Caco-2 (cell line): Measurements from ENCODE around the gene NHSL2. TPM values are rescaled to one million over a fixed set of nuclear protein-coding genes. Genes with fewer than 3 reads are reported as not detected.
"Not testable (repeated sequence)": the region's sequence is repeated elsewhere in the genome, so short reads cannot be mapped to it uniquely, and the experiment has no call there.

Experiments
- BruUV-seq: library from RNA; stranded (reverse); fragments of 400-500 nt; replicated peaks from 2 replicates; lab custom pipeline; 2021; lab: Mats Ljungman, UMichigan
- CTCF ChIA-PET: fragments of 300-600 bp; sonication (Branson Sonifier 250); formaldehyde crosslinking; loops from one replicate; lab custom pipeline; 2022; ENCODE audit warnings: antibody characterized with exemption; lab: Charles Lee
- POLR2A ChIA-PET: fragments of 300-600 bp; sonication (Branson Sonifier 250); formaldehyde crosslinking; loops from one replicate; lab custom pipeline; 2022; ENCODE audit warnings: antibody characterized with exemption; lab: Charles Lee
- DNase-seq, 2 experiments: peaks; one replicate each; pipeline versions ENCODE4 v3.0.0 to v3.0.0-alpha.2; 2020 to 2022
- H3K27me3 ChIP-seq: replicated peaks from 2 replicates; pipeline ENCODE4 v1.6.0; 2011; ENCODE audit warnings: low read length; ENCODE audit not compliant: control insufficient read depth, insufficient read depth
- H3K36me3 ChIP-seq: 2 replicates; pipeline ENCODE4 v1.5.1; 2011; ENCODE audit warnings: low read length; ENCODE audit not compliant: control insufficient read depth, insufficient read depth
- H3K4me1 ChIP-seq: fragments of 250-450 bp; sonication (Bioruptor Pico); 2 replicates; pipeline ENCODE4 v1.5.1; 2020; ENCODE audit warnings: mild to moderate bottlenecking
- H3K4me3 ChIP-seq: 2 replicates; pipeline ENCODE4 v1.5.1; 2011; ENCODE audit warnings: low read depth, mild to moderate bottlenecking, control low read depth, low read length
- H3K9me3 ChIP-seq: fragments of 250-450 bp; sonication (Bioruptor Pico); 2 replicates; pipeline ENCODE4 v1.5.1; 2020; ENCODE audit warnings: mild to moderate bottlenecking, moderate library complexity
- H3K27ac Mint-ChIP-seq: one replicate; pipeline ENCODE4 v1.8.0; 2022; ENCODE audit warnings: mixed read lengths; ENCODE audit not compliant: unreplicated experiment
- H3K27me3 Mint-ChIP-seq: one replicate; pipeline ENCODE4 v1.8.0; 2022; ENCODE audit warnings: mixed read lengths; ENCODE audit not compliant: insufficient read depth, unreplicated experiment
- H3K36me3 Mint-ChIP-seq: one replicate; pipeline ENCODE4 v1.8.0; 2022; ENCODE audit warnings: mild to moderate bottlenecking, mixed read lengths; ENCODE audit not compliant: insufficient read depth, unreplicated experiment
- H3K4me1 Mint-ChIP-seq: one replicate; pipeline ENCODE4 v1.8.0; 2022; ENCODE audit warnings: low read depth, mixed read lengths; ENCODE audit not compliant: unreplicated experiment
- H3K4me3 Mint-ChIP-seq: one replicate; pipeline ENCODE4 v1.8.0; 2022; ENCODE audit warnings: mild to moderate bottlenecking, moderate library complexity, mixed read lengths; ENCODE audit not compliant: unreplicated experiment
- H3K9me3 Mint-ChIP-seq: one replicate; pipeline ENCODE4 v1.8.0; 2022; ENCODE audit warnings: mixed read lengths; ENCODE audit not compliant: unreplicated experiment
- CTCF ChIP-seq, 2 experiments: fragments of 200-600 bp in 1 of 2; IDR thresholded peaks; 1 replicate in 1 of 2; 2 replicates in 1 of 2; pipeline versions ENCODE4 v1.5.1 to v1.8.0; 2011 to 2022; ENCODE audit warnings: antibody characterized with exemption in 1 of 2, control low read depth in 1 of 2, inconsistent platforms in 1 of 2, low read depth in 1 of 2, low read length in 1 of 2, mild to moderate bottlenecking in 1 of 2, moderate library complexity in 1 of 2; ENCODE audit not compliant: insufficient read depth in 1 of 2, severe bottlenecking in 1 of 2, unreplicated experiment in 1 of 2
- intact Hi-C: fragments of 100-400 bp; cut with micrococcal nuclease; formaldehyde crosslinking; loops from one replicate; pipeline ENCODE4 v1.10.0; 2022; ENCODE audit not compliant: unreplicated experiment
- total RNA-seq: library from RNA; stranded (reverse); gene quantifications from 2 replicates; pipeline ENCODE4 v1.2.3, GENCODE V29; 2022

The NHSL2 gene
- total RNA-seq, 1 experiment from 2014 or later, result 0.18 TPM

- DNase-seq, result no peak
- H3K4me3 ChIP-seq, result no peak overlapping the region
- intact Hi-C loops, result loop anchor here (10.0 kb wide), 1 partner anchor 131 kb away; no protein-coding TSS in a partner anchor
- H3K27me3 ChIP-seq, result no peaks in the 10 kb centered on the region
- CTCF ChIA-PET, result no interaction called here
- no TSS peak for BruUV-seq
- POLR2A ChIA-PET, result no interaction called here
- H3K27me3 Mint-ChIP-seq, result peaks cover 4% of the 10 kb centered on the region
- H3K36me3 ChIP-seq, result no peaks in the 10 kb centered on the region
- no peaks in the 10 kb centered on the region for H3K9me3 ChIP-seq
- H3K27ac Mint-ChIP-seq, result no peak overlapping the region
- no peaks in the 10 kb centered on the region for H3K4me1 Mint-ChIP-seq
- no peaks in the 10 kb centered on the region for H3K4me1 ChIP-seq
- no peak overlapping the region for H3K4me3 Mint-ChIP-seq
- peaks cover 9% of the 10 kb centered on the region for H3K9me3 Mint-ChIP-seq
- TF ChIP-seq CTCF (IDR thresholded peaks at IDR 0.05; ENCODE audit: insufficient read depth in 1 of 2, low read depth in 1 of 2, low read length in 1 of 2, severe bottlenecking in 1 of 2, unreplicated experiment in 1 of 2), result no peak
- H3K36me3 Mint-ChIP-seq, result no peaks in the 10 kb centered on the region
Observed at GRCh38 chrX:71873459-71873833, 37.2 kb upstream of the NHSL2 start.

- H3K4me1 Mint-ChIP-seq, H3K4me3 ChIP-seq, H3K4me3 Mint-ChIP-seq, H3K9me3 Mint-ChIP-seq, BruUV-seq, CTCF ChIA-PET, H3K36me3 Mint-ChIP-seq, H3K9me3 ChIP-seq, H3K36me3 ChIP-seq, H3K4me1 ChIP-seq, H3K27me3 Mint-ChIP-seq, DNase-seq, H3K27me3 ChIP-seq, H3K27ac Mint-ChIP-seq, POLR2A ChIA-PET: not testable (repeated sequence)
- intact Hi-C loops, result loop anchor here (10.0 kb wide), 1 partner anchor 128 kb away; no protein-coding TSS in a partner anchor
Observed at GRCh38 chrX:71876841-71877240, 33.8 kb upstream of the NHSL2 start.

GRCh38 chrX:71885099-71885498 lies 25.5 kb upstream of the NHSL2 start:
- no peaks in the 10 kb centered on the region for H3K36me3 Mint-ChIP-seq
- BruUV-seq, result no TSS peak
- H3K36me3 ChIP-seq, result no peaks in the 10 kb centered on the region
- no peak overlapping the region for H3K4me3 ChIP-seq
- H3K4me1 Mint-ChIP-seq, result no peaks in the 10 kb centered on the region
- H3K9me3 Mint-ChIP-seq, result peaks cover 5% of the 10 kb centered on the region
- intact Hi-C loops, result no loop called here
- no peak for TF ChIP-seq CTCF (IDR thresholded peaks at IDR 0.05; ENCODE audit: insufficient read depth in 1 of 2, low read depth in 1 of 2, low read length in 1 of 2, severe bottlenecking in 1 of 2, unreplicated experiment in 1 of 2)
- H3K27me3 Mint-ChIP-seq, result no peaks in the 10 kb centered on the region
- H3K4me1 ChIP-seq, result no peaks in the 10 kb centered on the region
- no peak for DNase-seq
- no peak overlapping the region for H3K4me3 Mint-ChIP-seq
- no peaks in the 10 kb centered on the region for H3K9me3 ChIP-seq
- ChIA-PET POLR2A (no interaction called here), CTCF (no interaction called here)
- H3K27me3 ChIP-seq, result no peaks in the 10 kb centered on the region
- no peak overlapping the region for H3K27ac Mint-ChIP-seq

GRCh38 chrX:71895607-71896006 lies 15.0 kb upstream of the NHSL2 start:
- no peak for DNase-seq
- Histone ChIP-seq H3K4me1 (no peaks in the 10 kb centered on the region), H3K4me3 (no peak overlapping the region), H3K36me3 (no peaks in the 10 kb centered on the region), H3K27me3 (no peaks in the 10 kb centered on the region), H3K9me3 (no peaks in the 10 kb centered on the region)
- H3K27ac Mint-ChIP-seq, result no peak overlapping the region
- H3K36me3 Mint-ChIP-seq, result no peaks in the 10 kb centered on the region
- no TSS peak for BruUV-seq
- TF ChIP-seq CTCF (IDR thresholded peaks at IDR 0.05; ENCODE audit: insufficient read depth in 1 of 2, low read depth in 1 of 2, low read length in 1 of 2, severe bottlenecking in 1 of 2, unreplicated experiment in 1 of 2), result no peak
- intact Hi-C loops, result no loop called here
- no peak overlapping the region for H3K4me3 Mint-ChIP-seq
- ChIA-PET CTCF (no interaction called here), POLR2A (no interaction called here)
- no peaks in the 10 kb centered on the region for H3K9me3 Mint-ChIP-seq
- H3K27me3 Mint-ChIP-seq, result peaks cover 6% of the 10 kb centered on the region
- no peaks in the 10 kb centered on the region for H3K4me1 Mint-ChIP-seq
